GM12878 (cell line): ENCODE results near the gene GALNT18. TPM values are rescaled to one million over a fixed set of nuclear protein-coding genes. Genes with fewer than 3 reads are reported as not detected.

Experiments
- ATAC-seq: fragments of 200-7000 bp; cut with Tn5 transposase; 3 replicates; pipeline ENCODE4 v1.9.1; 2020; ENCODE audit warnings: mild to moderate bottlenecking, moderate library complexity
- BruUV-seq: library from RNA; stranded (reverse); fragments of 400-500 nt; replicated peaks from 2 replicates; lab custom pipeline; 2021; lab: Mats Ljungman, UMichigan
- CTCF ChIA-PET: fragments of 300-600 bp; sonication (Branson Sonifier 250); formaldehyde crosslinking; extraction: SDS; loops from one replicate; lab custom pipeline; 2021; ENCODE audit warnings: inconsistent platforms; lab: Yijun Ruan, JAX
- POLR2A ChIA-PET: fragments of 350-600 bp; formaldehyde crosslinking; extraction: SDS; loops from one replicate; lab custom pipeline; 2021; ENCODE audit warnings: inconsistent platforms; lab: Charles Lee
- RAD21 ChIA-PET: fragments of 300-600 bp; sonication (Branson Sonifier 250); formaldehyde crosslinking; loops from one replicate; lab custom pipeline; 2023; ENCODE audit warnings: antibody characterized with exemption; ENCODE audit not compliant: unreplicated experiment; lab: Charles Lee
- SMC1A ChIA-PET: fragments of 300-600 bp; sonication (Branson Sonifier 250); formaldehyde crosslinking; loops from one replicate; lab custom pipeline; 2023; ENCODE audit not compliant: unreplicated experiment, uncharacterized antibody; lab: Charles Lee
- DNase-seq: peaks from one replicate; pipeline ENCODE4 v3.0.0-alpha.2; 2011; ENCODE audit warnings: low read depth, low spot score
- FAIRE-seq: peaks from 3 replicates; lab custom pipeline; 2011; peaks lifted over from hg19 to GRCh38; lab: Jason Lieb, UNC
- H2AFZ ChIP-seq: 2 replicates; pipeline ENCODE4 v1.6.0; 2011; ENCODE audit warnings: low read depth, low read length, control low read depth; ENCODE audit not compliant: control insufficient read depth
- H3K27ac ChIP-seq: 2 replicates; pipeline ENCODE4 v1.5.1; 2011; ENCODE audit warnings: control low read depth; ENCODE audit not compliant: control insufficient read depth, insufficient read depth
- H3K27me3 ChIP-seq, 2 experiments: replicated peaks in 1 of 2; 2 replicates each; pipeline versions ENCODE4 v1.6.0 to v1.6.1; 2011; ENCODE audit warnings: low read length in 1 of 2; ENCODE audit not compliant: control insufficient read depth in 2 of 2, insufficient read depth in 2 of 2
- H3K36me3 ChIP-seq, 2 experiments: 2 replicates each; pipeline ENCODE4 v1.5.1; 2011; ENCODE audit warnings: low read length in 1 of 2; ENCODE audit not compliant: control insufficient read depth in 2 of 2, insufficient read depth in 2 of 2
- H3K4me1 ChIP-seq: 2 replicates; pipeline ENCODE4 v1.6.1; 2011; ENCODE audit warnings: mild to moderate bottlenecking, low read length, moderate library complexity, mixed read lengths; ENCODE audit not compliant: control insufficient read depth, insufficient read depth
- H3K4me2 ChIP-seq: 2 replicates; pipeline ENCODE4 v1.6.0; 2011; ENCODE audit warnings: control low read depth; ENCODE audit not compliant: control insufficient read depth, insufficient read depth
- H3K4me3 ChIP-seq: fragments of 200-600 bp; sonication (generic); 2 replicates; pipeline ENCODE4 v1.5.1; 2016
- H3K79me2 ChIP-seq: 2 replicates; pipeline ENCODE4 v1.6.0; 2011; ENCODE audit warnings: low read length; ENCODE audit not compliant: control insufficient read depth, insufficient read depth
- H3K9ac ChIP-seq: 2 replicates; pipeline ENCODE4 v1.8.0; 2011; ENCODE audit warnings: low read length, control low read depth, mixed read lengths; ENCODE audit not compliant: control insufficient read depth, insufficient read depth
- H3K9me3 ChIP-seq: replicated peaks from 3 replicates; pipeline ENCODE4 v1.5.1; 2011; ENCODE audit warnings: mild to moderate bottlenecking, low read length; ENCODE audit not compliant: control insufficient read depth, insufficient read depth
- H4K20me1 ChIP-seq: 2 replicates; pipeline ENCODE4 v1.6.0; 2011; ENCODE audit not compliant: control insufficient read depth, insufficient read depth
- HSF1 ChIP-seq: fragments of 150-350 bp; IDR thresholded peaks from 2 replicates; pipeline ENCODE4 v1.6.1; 2014; ENCODE audit warnings: mild to moderate bottlenecking, low read depth, low read length
- IKZF1 ChIP-seq: fragments of 450-650 bp; conservative IDR thresholded peaks from 2 replicates; pipeline ENCODE4 v1.6.1; 2017; ENCODE audit warnings: antibody characterized with exemption, mild to moderate bottlenecking
- IKZF2 ChIP-seq, 2 experiments: fragments of 450-650 bp; IDR thresholded peaks; 2 replicates each; pipeline ENCODE4 v1.6.1; 2017; ENCODE audit warnings: mild to moderate bottlenecking in 2 of 2, moderate library complexity in 2 of 2
- MEF2B ChIP-seq: fragments of 450-650 bp; IDR thresholded peaks from 2 replicates; pipeline ENCODE4 v1.6.1; 2018; ENCODE audit warnings: mild to moderate bottlenecking, moderate library complexity; ENCODE audit not compliant: partially characterized antibody, poor library complexity, severe bottlenecking
- TCF7 ChIP-seq: IDR thresholded peaks from 2 replicates; pipeline ENCODE4 v1.6.1; 2014; ENCODE audit warnings: antibody characterized with exemption, borderline replicate concordance
- WGBS: methylation state at CpG from one replicate; pipeline ENCODE4 v1.1.6; 2016; ENCODE audit warnings: low lambda C conversion rate; ENCODE audit not compliant: insufficient replicate concordance, insufficient coverage; ENCODE audit errors: missing lambda C conversion rate; 5-methylcytosine and 5-hydroxymethylcytosine counted together
- in situ Hi-C: fragments of 300-500 bp; cut with MboI; formaldehyde crosslinking; loops from 9 replicates; pipeline ENCODE4 v1.14.3; 2018; ENCODE audit warnings: mixed read lengths
- intact Hi-C: fragments of 100-400 bp; cut with micrococcal nuclease; formaldehyde crosslinking; loops from one replicate; pipeline ENCODE4 v1.14.2; 2022; ENCODE audit not compliant: unreplicated experiment
- polyA plus RNA-seq, 11 experiments: library from polyadenylated mRNA; depleted of rRNA in 4 of 11; unstranded in 6 of 11; stranded (reverse) in 5 of 11; fragments of >200 nt; fragmentation: Nextera tagmentation in 4 of 11; fragmentation: Illumina TruSeq in 1 of 11; extraction: Ambion mirVana in 4 of 11; extraction: Trizol in 1 of 11; gene quantifications; 1 replicate in 1 of 11; 2 replicates in 10 of 11; pipeline versions ENCODE4 v1.2.1 to v1.2.3, GENCODE V29; 2011 to 2016; ENCODE audit warnings: inconsistent platforms in 2 of 11, missing spikeins in 2 of 11, low read depth in 1 of 11
- total RNA-seq, 4 experiments: library from RNA; depleted of rRNA in 3 of 4; stranded (reverse); fragments of >200 nt in 3 of 4; fragmentation: Illumina TruSeq in 1 of 4; extraction: Trizol in 1 of 4; gene quantifications; 2 replicates each; pipeline versions ENCODE4 v1.2.1 to v1.2.3, GENCODE V29; 2013 to 2021

Gene GALNT18
- total and polyA plus RNA-seq, 10 of the 15 experiments (the other 5 are each of a cell fraction or from before 2014, with no cell fraction given): 1.2 to 14.2 (median 6.3) TPM

- DNase-seq: peak; percentile 45
Observed at GRCh38 chr11:11261629-11262028, 360.2 kb downstream of the GALNT18 start.

More at GRCh38 chr11:11261629-11262028, 360.2 kb downstream of the GALNT18 start:
- peaks cover 17% of the 10 kb centered on the region for H3K4me1 ChIP-seq
- no peaks in the 10 kb centered on the region; a peak in 1 of 4 replicates for H3K27me3 ChIP-seq
- ChIA-PET RAD21 (interaction anchor here (1.1 to 2.5 kb wide), 5 partner anchors 17 to 328 kb away, joined by 3 to 10 read pairs (median 4); no protein-coding TSS in a partner anchor), POLR2A (no interaction called here), SMC1A (interaction anchor here (0.7 to 3.6 kb wide), 6 partner anchors 17 to 234 kb away, joined by 3 to 12 read pairs (median 6); no protein-coding TSS in a partner anchor), CTCF (interaction anchor here (0.9 to 7.7 kb wide), 6 partner anchors 9 to 234 kb away, joined by 3 to 70 read pairs (median 10); no protein-coding TSS in a partner anchor)
- H3K27ac ChIP-seq: no peak overlapping the region
- in situ Hi-C loops: no loop called here
- 8% methylated on average over 5 of the region's 5 CpGs for WGBS
- no peaks in the 10 kb centered on the region for H4K20me1 ChIP-seq
- H2AFZ ChIP-seq: peak overlapping the region; percentile 24; the same call in 1 of the 2 replicates
- H3K9me3 ChIP-seq: no peaks in the 10 kb centered on the region
- 0 out of 2 replicates have a peak overlapping the region, but pooled peaks have one; percentile 27 for H3K4me2 ChIP-seq
- intact Hi-C loops: loop anchor here (5.0 kb wide), 1 partner anchor 329 kb away; no protein-coding TSS in a partner anchor
- no peaks in the 10 kb centered on the region; a peak in 1 of 4 replicates for H3K36me3 ChIP-seq
- H3K9ac ChIP-seq: no peak overlapping the region; the same call in 1 of the 2 replicates
- FAIRE-seq (no peak), ATAC-seq (peak; percentile 53)
- no TSS peak for BruUV-seq
- no peaks in the 10 kb centered on the region for H3K79me2 ChIP-seq
- no peak overlapping the region for H3K4me3 ChIP-seq
- TF ChIP-seq TCF7 (no peak), HSF1 (no peak), IKZF1 (peak; percentile 28; the same call in 1 of the 2 replicates), IKZF2 (IDR thresholded peaks at IDR 0.05) (peak in 1 of 2 experiments; percentile 12; a peak in 1 of 4 replicates), MEF2B (peak; percentile 80)
